Mesenteric fat pad (tissue), 1 donor: ENCODE data around the gene HELZ2. TPM values are rescaled to one million over a fixed set of nuclear protein-coding genes. Genes with fewer than 3 reads are reported as not detected.

Experiments
- DNase-seq: peaks from one replicate; pipeline ENCODE4 v3.0.0-alpha.2; 2020; ENCODE audit warnings: low spot score
- total RNA-seq: library from RNA; stranded (reverse); fragmentation: NEBNext Ultra II Directional; extraction: Animal tissue kit (Norgen Biotek cat#: 25700); gene quantifications from one replicate; pipeline ENCODE4 v1.2.1, GENCODE V29; 2021
- donor health status: DM: yes; HTN: yes; CAD: no.

HELZ2 gene
- total RNA-seq, 1 donor from 2014 or later, result 50.8 TPM

- DNase-seq, result no peak
Measured at GRCh38 chr20:63598479-63599395, 24.7 kb upstream of the HELZ2 start.

DNA sequence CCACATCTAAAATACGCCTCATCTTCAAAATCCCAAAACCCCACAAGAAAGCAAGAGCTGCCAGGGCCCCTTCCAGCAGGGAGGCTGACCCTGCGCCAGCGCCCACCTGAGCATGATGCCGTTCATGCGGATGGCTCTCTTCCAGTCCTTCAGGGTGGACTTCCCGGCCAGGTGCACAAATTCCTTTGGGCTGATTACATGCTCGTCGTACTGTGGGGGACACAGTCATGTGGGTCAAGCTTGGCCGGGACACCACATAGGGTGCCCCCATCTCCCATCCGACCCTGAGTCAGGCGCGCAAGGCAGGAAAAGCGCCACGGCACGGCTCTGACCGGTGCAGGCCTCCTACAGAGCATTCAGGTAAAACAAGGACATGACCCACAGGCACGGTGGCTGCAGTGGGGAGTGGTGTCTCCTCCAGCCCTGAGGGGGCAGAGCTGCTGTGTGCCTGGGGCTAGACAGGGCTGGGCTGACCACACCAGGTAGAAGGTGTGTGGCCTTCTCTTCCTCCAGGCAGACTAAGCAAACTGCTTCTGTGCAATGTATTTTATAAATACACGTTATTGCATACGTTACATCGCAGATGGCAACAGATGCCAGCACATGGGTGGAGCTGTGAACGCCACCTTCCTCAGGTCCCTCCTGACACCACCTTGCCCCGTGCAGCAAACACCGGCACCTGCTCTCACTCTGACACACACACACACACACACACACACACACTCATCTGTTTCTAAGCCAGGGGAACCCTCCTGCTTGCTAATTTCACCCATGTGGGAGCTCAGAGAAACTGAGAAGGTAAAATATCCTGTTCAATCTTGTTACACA, 23.8 kb upstream of the HELZ2 start:
- DNase-seq, result no peak

DNA sequence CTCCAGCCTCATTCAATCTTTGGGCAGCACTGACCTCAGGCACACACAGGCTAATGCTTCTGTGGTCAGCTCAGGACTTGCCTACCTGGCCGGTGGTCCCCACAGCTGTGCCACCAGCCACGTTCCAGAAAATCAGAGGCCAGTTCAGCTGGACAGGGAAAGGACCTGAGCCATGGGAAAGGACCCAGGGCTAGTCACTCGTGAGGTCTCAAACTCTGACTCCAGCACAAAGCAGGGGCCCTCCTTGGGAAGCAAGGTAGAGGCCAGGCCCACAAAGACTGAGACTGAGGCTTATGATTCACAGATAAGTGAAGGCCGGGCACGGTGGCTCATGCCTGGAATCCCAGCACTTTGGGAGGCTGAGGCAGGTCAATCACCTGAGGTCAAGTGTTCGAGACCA, 22.4 kb upstream of the HELZ2 start:
- no peak for DNase-seq

DNA sequence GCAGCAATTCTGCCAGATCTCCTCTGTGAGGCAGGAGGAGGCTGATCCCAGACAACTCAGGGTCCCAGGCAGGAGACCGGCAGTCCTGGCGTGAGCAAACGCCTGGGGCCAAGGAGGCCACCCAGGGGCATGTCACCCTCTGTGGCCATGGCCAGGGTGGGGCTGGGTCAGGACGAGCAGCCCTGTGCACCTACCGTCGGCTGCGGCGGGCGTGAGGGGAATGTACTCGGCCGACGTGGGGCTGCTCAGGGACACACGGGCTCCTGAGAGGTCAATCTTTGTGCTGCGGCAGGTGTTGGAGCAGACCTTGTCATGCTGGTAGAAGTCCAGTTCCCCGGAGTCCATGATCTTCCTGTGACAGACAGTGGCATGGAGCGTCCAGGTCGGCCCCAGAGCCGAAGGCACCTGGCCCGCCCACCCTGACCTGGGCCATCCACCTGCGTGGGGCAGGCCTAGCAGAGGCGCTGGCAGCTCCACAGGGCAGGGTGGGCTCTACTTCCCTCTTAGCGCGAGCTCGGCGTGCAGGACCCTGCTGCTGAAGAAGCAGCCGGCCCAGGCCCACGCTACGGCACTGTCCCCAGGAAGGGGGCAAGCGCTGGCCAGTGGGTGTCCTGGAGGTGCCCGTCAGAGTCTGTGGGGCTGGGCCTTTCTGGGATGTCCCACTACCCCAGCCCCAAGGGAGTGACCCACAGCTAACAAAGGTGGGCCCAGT, 21.5 kb upstream of the HELZ2 start:
- DNase-seq, result no peak

DNA sequence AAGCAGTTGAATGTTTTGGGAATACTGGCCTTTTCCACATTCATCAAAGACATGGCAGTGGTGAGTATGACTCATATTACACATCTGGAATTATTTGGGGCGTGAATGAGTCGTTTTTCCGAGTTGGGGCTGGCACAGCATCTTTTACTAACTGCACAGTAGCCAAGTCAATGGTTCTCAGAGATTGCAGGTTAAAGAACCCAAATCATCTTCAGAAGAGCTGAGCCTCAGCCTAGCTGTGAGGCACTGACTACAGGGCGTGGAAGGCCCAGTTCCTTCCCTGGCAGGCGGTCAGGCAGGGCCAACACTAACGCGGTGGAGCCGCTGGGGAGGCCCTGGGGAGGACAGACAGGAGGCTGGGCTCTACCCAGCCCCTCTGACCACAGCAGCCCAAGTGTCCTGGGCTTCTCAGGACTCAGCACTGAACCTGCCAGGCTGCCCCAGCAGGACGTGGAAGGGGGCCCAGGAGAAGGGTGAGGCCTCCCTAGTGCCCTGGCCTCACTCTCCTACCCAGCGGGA, 20.1 kb upstream of the HELZ2 start:
- no peak for DNase-seq

DNA sequence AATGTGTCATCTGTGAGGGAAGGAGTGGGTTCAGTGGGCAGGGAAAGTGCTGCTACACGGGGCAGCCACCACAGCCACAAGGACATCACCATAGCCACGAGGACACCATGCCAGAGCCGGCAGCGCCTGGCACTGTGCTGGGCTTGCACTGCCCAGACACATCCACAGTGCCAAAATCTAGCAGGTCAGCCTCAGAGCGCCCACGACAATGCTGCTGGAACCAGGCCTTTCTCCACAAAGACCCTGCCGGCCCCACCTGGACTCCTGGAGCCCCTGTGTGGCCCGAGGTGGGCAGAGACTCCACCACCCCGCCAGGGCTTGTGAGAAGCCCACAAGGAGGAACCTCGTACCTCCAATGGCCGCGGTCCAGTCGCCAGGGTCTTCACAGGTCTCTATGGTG, 18.6 kb upstream of the HELZ2 start:
- DNase-seq, result no peak

DNA sequence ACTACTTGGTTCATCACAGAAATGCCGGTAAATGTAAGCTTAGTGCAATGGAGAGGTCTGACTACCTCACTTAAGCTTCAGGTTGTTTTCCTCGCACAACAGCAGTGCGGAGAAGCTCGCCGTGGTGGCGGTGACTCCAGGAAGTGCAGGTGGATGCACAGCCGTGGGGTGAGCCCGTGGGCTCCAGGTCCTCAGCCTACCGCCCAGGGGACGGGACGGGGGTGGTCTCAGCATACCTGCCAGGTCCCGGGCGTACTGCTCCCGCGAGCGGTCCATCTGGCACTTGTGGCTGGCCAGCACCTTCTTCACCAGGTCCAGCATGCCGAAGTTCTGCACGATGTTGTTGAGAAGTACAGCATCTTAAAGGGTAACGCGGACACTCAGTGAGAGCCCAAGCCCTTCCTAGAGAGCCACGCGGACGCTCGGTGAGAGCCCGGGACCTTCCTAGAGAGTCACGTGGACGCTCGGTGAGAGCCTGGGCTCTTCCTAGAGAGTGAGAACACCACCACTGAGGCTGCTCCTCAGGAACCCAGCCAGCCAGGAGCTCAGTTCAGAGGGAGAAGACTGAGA, 17.8 kb upstream of the HELZ2 start:
- no peak for DNase-seq

DNA sequence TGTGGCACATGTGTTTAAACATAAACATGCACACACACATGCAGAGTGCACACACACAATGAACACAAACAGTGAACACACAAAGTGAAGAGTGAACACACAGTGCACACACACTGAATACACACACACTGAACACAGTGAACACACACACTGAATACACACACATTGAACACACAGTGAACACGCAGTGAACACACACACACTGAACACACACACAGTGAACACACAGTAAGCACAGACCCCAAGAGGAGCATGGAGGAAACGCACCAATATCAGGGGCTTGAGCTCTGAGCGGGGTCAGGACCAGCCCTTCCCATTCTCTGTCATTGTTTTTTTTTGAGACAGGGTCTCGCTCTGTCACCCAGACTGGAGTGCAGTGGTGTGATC, 17.1 kb upstream of the HELZ2 start:
- DNase-seq, result no peak

GRCh38 chr20:63590218-63591146, 16.4 kb upstream of the HELZ2 start:
- DNase-seq, result no peak

DNA sequence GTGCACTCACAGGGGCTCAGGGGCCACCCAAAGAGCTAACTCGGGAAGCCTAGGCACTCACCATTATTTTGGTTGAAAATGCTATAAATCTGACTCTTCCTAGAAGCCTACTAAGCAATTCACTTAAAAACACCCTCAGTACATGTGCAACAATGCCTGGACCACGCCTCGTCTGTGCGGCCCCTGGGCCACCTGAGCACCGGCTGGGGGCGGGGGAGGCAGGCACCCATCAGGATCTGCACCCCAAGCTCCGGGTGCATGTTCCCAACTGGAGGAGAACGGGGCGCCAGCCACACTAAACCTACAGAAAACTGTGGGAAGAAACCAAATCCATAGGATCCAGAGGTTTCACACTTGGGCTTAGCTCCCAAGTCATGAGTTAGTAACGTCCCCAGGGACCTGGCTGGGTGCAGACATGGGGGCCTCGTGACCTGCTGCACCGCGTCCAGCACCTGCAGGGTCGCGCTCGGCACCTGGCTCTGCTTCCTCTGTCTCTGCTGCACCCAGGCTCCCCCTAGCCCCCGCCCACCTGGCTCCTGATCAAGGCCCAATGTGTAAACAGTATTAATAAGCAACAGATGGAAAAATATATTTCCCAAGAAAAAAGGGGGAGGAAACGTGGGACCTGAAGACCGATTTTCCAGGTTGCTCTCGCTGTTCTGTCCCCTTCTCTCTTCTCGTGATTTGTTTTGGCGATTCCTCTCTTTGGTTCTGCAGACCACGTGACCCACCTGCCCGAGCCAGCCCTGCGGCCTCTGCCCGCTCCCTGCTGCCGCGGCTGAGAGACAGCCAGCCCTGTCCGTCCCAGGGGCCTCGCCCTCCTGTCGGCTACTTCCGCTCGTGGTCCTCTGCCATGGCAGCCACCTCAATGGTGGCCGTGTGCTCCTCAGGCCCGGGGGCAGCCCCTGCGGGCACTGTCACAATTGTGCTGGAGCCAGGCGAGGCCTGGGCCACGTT, 15.5 kb upstream of the HELZ2 start:
- no peak for DNase-seq

DNA sequence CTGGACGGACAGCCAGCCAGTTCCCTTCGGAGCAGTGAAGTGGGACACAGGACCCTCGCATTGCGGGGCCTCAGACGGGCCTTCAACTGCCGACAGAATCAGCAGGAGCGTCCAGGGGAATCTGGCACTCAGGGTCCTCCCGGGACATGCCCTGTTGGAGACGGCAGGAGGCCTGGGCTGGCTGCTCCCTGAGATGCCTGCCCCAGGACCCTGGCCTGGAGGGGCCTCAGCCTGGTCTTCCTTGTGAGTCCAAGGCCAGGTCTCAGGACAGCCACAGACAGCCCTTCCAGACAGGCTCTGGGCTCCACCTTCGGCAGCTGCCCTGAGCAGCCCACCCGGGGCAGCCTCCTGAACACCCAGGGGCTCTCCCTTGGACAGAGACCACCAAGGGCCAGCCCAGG, 14.6 kb upstream of the HELZ2 start:
- no peak for DNase-seq

DNA sequence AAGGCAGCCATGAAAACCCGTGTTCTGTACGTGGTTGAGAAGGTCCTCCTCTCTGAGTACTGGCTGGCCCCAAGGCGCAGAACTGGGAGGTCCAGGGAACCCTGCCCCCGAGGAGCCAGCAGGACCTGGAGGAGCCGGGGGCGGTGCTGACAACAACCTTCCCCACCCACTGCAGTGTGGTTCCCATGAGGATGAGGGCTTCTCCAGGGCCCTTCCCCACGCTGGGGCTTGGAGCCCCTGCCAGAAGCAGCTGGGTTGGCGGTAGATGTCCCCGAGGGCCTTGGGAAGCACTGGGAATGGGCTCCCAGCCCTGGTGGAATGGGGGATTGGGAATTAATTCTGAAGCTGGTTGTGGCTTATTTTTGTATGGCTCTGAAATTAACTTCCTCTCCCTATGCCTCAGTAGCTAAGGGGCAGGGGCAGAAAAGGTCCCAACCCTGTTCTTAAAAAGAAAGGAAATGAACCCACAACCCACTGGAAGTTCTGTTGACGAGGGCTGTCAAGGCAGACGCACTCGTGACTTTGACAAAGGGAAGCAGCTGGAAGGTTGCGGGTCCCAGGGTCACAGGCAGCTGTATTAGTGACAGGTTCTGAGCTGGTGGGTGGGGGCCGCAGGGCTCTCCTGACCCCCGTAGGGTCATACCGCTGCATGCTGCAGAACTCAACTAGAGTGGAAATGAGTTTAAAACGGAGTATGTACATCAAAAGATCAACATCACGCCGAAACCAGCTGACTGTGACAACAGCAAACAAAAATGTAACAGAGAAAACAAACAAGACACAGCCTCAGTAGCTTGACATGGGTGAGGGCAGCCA, 13.9 kb upstream of the HELZ2 start:
- DNase-seq, result no peak

- DNase-seq, result no peak
Measured at GRCh38 chr20:63587256-63587655, 13.2 kb upstream of the HELZ2 start.

GRCh38 chr20:63586797-63587196, 12.8 kb upstream of the HELZ2 start:
- no peak for DNase-seq

DNA sequence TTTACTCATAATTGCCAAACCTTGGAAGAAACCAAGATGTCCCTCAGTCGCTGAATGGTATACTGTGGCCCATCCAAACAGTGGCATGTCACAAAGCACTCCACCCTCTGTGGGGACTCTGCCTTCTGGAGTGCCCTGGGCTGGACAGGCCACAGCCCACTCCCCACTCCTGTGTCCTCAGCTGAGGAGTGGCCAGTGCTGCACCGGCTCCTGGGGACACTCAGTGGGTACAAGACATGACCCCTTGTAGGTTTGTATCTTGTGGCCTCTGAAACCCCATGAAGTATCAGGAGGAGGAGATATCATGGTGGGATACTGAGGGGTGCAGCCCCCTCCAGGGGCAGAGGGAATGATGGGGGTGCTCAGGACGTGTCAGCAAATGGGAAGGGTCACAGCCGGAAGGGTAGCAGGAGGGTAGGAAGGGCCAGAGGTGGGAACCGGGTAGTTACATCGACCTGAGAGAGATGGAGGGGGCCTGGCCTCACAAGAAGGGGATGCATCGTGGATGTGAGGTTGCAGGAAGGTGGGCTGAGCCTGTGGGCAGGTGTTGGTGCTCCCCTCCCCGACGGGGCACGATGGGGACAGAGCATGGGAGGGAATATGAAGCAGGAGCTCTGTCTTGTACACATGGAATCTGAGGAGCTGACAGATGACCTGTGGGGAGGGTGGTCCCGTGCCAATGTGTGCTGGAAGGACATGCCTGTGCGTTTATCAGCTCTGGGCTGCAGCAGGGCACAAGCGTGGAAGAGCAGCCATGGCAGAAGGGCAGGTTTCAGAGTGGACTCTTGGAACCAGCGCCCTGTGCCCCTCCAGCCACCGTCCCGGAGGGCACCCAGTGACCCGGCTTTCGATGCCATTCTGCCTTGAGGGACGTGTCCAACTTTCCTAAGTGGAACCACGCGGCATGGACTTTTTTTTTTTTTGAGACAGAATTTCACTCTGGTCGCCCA, 11.9 kb upstream of the HELZ2 start:
- no peak for DNase-seq

- DNase-seq, result no peak
Measured at GRCh38 chr20:63582382-63583063, 8.5 kb upstream of the HELZ2 start.
